Spleen (tissue), 11 donors: ENCODE results near the gene ABCC8. TPM values are rescaled to one million over a fixed set of nuclear protein-coding genes. Genes with fewer than 3 reads are reported as not detected.

Experiments used
- DNase-seq: peaks from one replicate; pipeline ENCODE4 v3.0.0-alpha.2; 2020
- H3K27ac ChIP-seq, 8 donors: fragments of 200-600 bp; sonication (generic) in 7 of 8; 1 replicate in 4 of 8; 2 replicates in 4 of 8; pipeline versions ENCODE4 v1.5.0 to v1.8.0; 2016 to 2021; ENCODE audit warnings: inconsistent platforms in 4 of 8, mild to moderate bottlenecking in 4 of 8, moderate library complexity in 1 of 8
- H3K27me3 ChIP-seq, 7 donors: fragments of 200-600 bp; sonication (generic) in 6 of 7; replicated peaks in 1 of 7; 1 replicate in 4 of 7; 2 replicates in 3 of 7; pipeline versions ENCODE4 v1.5.0 to v1.8.0; 2016 to 2021; ENCODE audit warnings: inconsistent platforms in 3 of 7, mild to moderate bottlenecking in 1 of 7
- H3K36me3 ChIP-seq, 6 donors: fragments of 200-600 bp; sonication (generic) in 5 of 6; 1 replicate in 4 of 6; 2 replicates in 2 of 6; pipeline versions ENCODE4 v1.5.0 to v1.8.0; 2016 to 2021; ENCODE audit warnings: inconsistent platforms in 2 of 6
- H3K4me1 ChIP-seq, 6 donors: fragments of 200-600 bp; sonication (generic) in 5 of 6; 1 replicate in 3 of 6; 2 replicates in 3 of 6; pipeline versions ENCODE4 v1.5.0 to v1.8.0; 2016 to 2021; ENCODE audit warnings: inconsistent platforms in 3 of 6
- H3K4me3 ChIP-seq, 8 donors: fragments of 200-600 bp; sonication (generic) in 7 of 8; 1 replicate in 4 of 8; 2 replicates in 4 of 8; pipeline versions ENCODE4 v1.5.0 to v1.8.0; 2016 to 2021; ENCODE audit warnings: inconsistent platforms in 4 of 8, mild to moderate bottlenecking in 4 of 8, moderate library complexity in 2 of 8
- H3K9me3 ChIP-seq, 8 donors: fragments of 200-600 bp; sonication (generic) in 7 of 8; 1 replicate in 4 of 8; 2 replicates in 4 of 8; pipeline versions ENCODE4 v1.5.0 to v1.8.0; 2016 to 2021; ENCODE audit warnings: inconsistent platforms in 4 of 8
- CTCF ChIP-seq, 11 experiments: fragments of 200-600 bp in 7 of 11; fragments of 450-650 bp in 4 of 11; sonication (generic) in 4 of 11; IDR thresholded peaks in 8 of 11; conservative IDR thresholded peaks in 3 of 11; 1 replicate in 7 of 11; 2 replicates in 4 of 11; pipeline versions ENCODE4 v1.4.0 to v1.8.0; 2016 to 2021; ENCODE audit warnings: antibody characterized with exemption in 11 of 11, inconsistent platforms in 4 of 11, mild to moderate bottlenecking in 1 of 11
- POLR2A ChIP-seq, 3 donors: fragments of 450-650 bp; IDR thresholded peaks; one replicate each; pipeline ENCODE4 v1.5.1; 2017; ENCODE audit warnings: antibody characterized with exemption in 3 of 3, mild to moderate bottlenecking in 1 of 3
- POLR2AphosphoS5 ChIP-seq, 3 donors: sonication (generic); formaldehyde crosslinking; IDR thresholded peaks; one replicate each; pipeline ENCODE4 v1.5.1; 2017; ENCODE audit warnings: antibody characterized with exemption in 3 of 3
- WGBS, 5 donors: extraction: QIAGEN DNeasy Blood & Tissue Kit in 3 of 5; methylation state at CpG; one replicate each; pipeline versions ENCODE4 v1.1.5 to v1.1.7; 2013 to 2018; 5-methylcytosine and 5-hydroxymethylcytosine counted together
- intact Hi-C: fragments of 100-400 bp; cut with DNase I; formaldehyde crosslinking; loops from one replicate; pipeline ENCODE4 v1.15.0; 2023; ENCODE audit warnings: low total_unique reads
- polyA plus RNA-seq, 3 donors: library from polyadenylated mRNA; stranded (reverse); fragments of 200-250 nt; gene quantifications; one replicate each; pipeline ENCODE4 v1.2.1, GENCODE V29; 2013
- total RNA-seq, 7 donors: library from RNA; depleted of rRNA in 3 of 7; stranded (reverse); fragments of >200 nt in 3 of 7; fragmentation: NEBNext Ultra II Directional in 4 of 7; extraction: Animal tissue kit (Norgen Biotek cat#: 25700) in 4 of 7; gene quantifications; one replicate each; pipeline versions ENCODE4 v1.1.0 to v1.2.1, GENCODE V29; 2016 to 2021
- donor health status: healthy with polysubstance abuse.
- donor health status: DM: no; HTN: no; CAD: no; lungs with moderate emphysema.
- donor health status: DM: no; HTN: no; CAD: no.
- donor health status: Bipolar disorder and iron deficiency.
- donor health status: healthy.
- donor health status: DM: no; HTN: no; CAD: no.
- donor health status: DM: yes; HTN: yes; CAD: no.

The ABCC8 gene
- total and polyA plus RNA-seq, 10 donors = 0.26 to 1.3 (median 0.48) TPM; not detected in 2

DNA sequence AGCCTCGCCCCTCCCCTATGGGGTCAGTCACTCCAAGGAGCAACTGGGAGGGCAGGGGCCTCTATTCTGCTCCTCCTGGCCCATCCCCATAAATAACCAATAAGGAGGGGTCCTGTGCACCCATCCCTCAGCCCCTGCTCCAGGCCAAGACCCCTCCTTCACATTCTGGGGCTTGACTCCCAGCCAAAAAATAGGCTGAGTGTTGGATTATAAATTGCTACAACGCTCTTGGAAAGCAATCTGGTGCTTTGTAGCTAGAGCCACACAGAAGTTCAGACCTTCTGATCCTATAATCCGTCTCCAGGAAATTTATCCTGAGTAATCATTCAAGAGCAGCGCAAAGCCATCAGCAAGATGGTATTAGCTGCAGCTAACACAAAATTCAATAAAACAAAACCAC lies 42.5 kb downstream of the ABCC8 start:
- Histone ChIP-seq H3K27ac (no peak overlapping the region), H3K4me3 (no peak overlapping the region), H3K27me3 (peaks cover 0 to 5% (median 0%) of the 10 kb centered on the region in 7 donors), H3K36me3 (no peaks in the 10 kb centered on the region), H3K9me3 (no peaks in the 10 kb centered on the region), H3K4me1 (no peaks in the 10 kb centered on the region)
- peak; percentile 53 for DNase-seq
- intact Hi-C loops = no loop called here
- TF ChIP-seq CTCF (IDR thresholded peaks at IDR 0.05 in 8 of 11, conservative IDR thresholded peaks at IDR 0.05 in 3 of 11) = no peak
- TF ChIP-seq POLR2A (IDR thresholded peaks at IDR 0.05) = no peak
- WGBS, 5 donors = 73 to 88% (median 81%) methylated on average over 4 of the region's 4 CpGs

DNA sequence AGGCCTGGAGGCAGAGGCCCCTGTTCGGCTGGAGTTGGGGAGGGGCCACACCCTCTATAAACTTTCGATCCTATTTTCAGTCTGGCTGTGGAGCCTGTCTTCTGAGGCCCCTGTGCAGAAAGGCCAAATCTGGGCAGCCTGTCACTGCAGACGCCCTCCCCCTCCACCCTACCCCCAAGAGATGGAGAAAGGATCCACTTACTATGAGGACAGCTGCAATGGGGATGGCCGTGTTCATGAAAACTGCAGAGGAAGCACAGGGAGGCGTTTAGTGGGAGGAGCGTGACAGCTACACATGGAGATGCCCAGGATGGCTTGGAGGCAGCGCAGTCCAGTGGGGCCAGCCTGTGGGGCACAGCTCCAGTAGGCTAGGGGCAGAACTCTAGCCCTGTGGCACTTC lies 44.6 kb downstream of the ABCC8 start:
- TF ChIP-seq POLR2AphosphoS5 (IDR thresholded peaks at IDR 0.05) = no peak
- TF ChIP-seq CTCF (IDR thresholded peaks at IDR 0.05 in 8 of 11, conservative IDR thresholded peaks at IDR 0.05 in 3 of 11) = no peak
- no peak for TF ChIP-seq POLR2A (IDR thresholded peaks at IDR 0.05)
- Histone ChIP-seq H3K27ac (no peak overlapping the region), H3K9me3 (no peaks in the 10 kb centered on the region), H3K4me1 (no peaks in the 10 kb centered on the region), H3K27me3 (no peaks in the 10 kb centered on the region), H3K4me3 (no peak overlapping the region), H3K36me3 (no peaks in the 10 kb centered on the region)
- WGBS, 5 donors = 73 to 82% (median 76%) methylated on average over 7 of the region's 7 CpGs
- intact Hi-C loops = no loop called here
- peak; percentile 44 for DNase-seq

GRCh38 chr11:17431139-17431538 lies 45.5 kb downstream of the ABCC8 start:
- no peak overlapping the region for H3K27ac ChIP-seq
- no peaks in the 10 kb centered on the region for H3K4me1 ChIP-seq
- intact Hi-C loops = no loop called here
- no peak for TF ChIP-seq POLR2A (IDR thresholded peaks at IDR 0.05)
- no peak for TF ChIP-seq CTCF (IDR thresholded peaks at IDR 0.05 in 8 of 11, conservative IDR thresholded peaks at IDR 0.05 in 3 of 11)
- TF ChIP-seq POLR2AphosphoS5 (IDR thresholded peaks at IDR 0.05) = no peak
- 41 to 62% (median 49%) methylated on average over 5 to 8 of the region's 8 CpGs for WGBS, 5 donors
- no peaks in the 10 kb centered on the region for H3K27me3 ChIP-seq
- H3K36me3 ChIP-seq = no peaks in the 10 kb centered on the region
- H3K9me3 ChIP-seq = no peaks in the 10 kb centered on the region
- H3K4me3 ChIP-seq = no peak overlapping the region
- DNase-seq = peak; percentile 49

DNA sequence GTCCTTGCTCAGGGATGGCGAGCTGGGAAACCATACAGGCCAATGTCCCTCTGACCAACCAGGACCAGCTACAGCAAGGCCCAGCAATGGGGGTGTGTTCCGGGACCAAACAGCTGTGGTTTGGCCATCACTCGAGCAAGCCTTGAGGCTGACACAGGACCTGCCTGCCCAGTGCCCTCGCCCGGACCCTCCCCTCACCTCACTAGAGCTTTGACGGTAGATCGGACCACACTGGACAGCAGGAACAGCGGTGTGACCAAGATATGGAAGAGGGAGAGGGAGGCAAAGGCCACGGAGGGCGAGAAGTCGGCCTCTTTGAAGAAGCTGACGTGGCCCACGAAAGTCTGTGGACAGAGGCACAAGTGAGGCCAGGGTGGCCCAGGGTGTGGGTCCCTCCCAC lies 46.0 kb downstream of the ABCC8 start:
- peak; percentile 70 for DNase-seq
- TF ChIP-seq POLR2AphosphoS5 (IDR thresholded peaks at IDR 0.05) = no peak
- no peak for TF ChIP-seq CTCF (IDR thresholded peaks at IDR 0.05 in 8 of 11, conservative IDR thresholded peaks at IDR 0.05 in 3 of 11)
- TF ChIP-seq POLR2A (IDR thresholded peaks at IDR 0.05) = no peak
- Histone ChIP-seq H3K9me3 (no peaks in the 10 kb centered on the region), H3K4me1 (no peaks in the 10 kb centered on the region), H3K27ac (no peak overlapping the region), H3K4me3 (no peak overlapping the region), H3K36me3 (no peaks in the 10 kb centered on the region), H3K27me3 (no peaks in the 10 kb centered on the region)
- 84 to 90% (median 85%) methylated on average over 13 of the region's 13 CpGs for WGBS, 5 donors
- intact Hi-C loops = no loop called here
